Fibroblast of pulmonary artery (primary cell): ENCODE measurements around the gene KRT74.

Source experiments
- DNase-seq: peaks from one replicate; pipeline ENCODE4 v3.0.0-alpha.2; 2010; ENCODE audit warnings: low read depth
- H3K4me3 ChIP-seq: replicated peaks from 2 replicates; pipeline ENCODE4 v1.5.1; 2011; ENCODE audit warnings: low read depth, mild to moderate bottlenecking, control low read depth, low read length, moderate library complexity
- CTCF ChIP-seq: IDR thresholded peaks from 2 replicates; pipeline ENCODE4 v1.5.1; 2011; ENCODE audit warnings: mild to moderate bottlenecking, control low read depth, low read length, inconsistent platforms; ENCODE audit errors: missing control alignments

The KRT74 gene

DNA sequence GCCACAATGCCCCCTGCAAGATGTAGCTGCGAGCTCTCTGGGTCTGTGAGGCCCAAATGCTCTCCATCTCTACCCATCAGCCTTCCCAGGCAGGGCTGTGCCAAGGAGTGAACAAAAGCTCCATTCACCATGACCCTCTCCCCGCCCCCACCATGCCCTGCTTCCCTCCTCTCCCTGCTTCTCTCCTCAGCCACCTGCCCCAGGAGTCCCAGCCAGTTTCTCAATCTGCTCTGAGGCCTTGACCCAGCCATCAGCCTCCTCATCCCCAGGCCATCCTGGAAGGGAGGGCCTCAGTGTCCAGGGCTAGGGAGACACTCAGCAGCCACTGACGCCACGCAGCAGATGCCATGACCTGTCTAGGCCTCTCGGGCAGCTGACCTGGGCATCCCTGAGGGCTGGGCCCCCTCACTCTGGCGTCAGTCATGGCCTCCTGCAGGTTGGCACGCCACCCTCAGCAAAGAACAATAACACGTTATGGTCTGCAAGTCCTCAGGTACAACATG, 45.0 kb downstream of the KRT74 start:
- DNase-seq, result no peak
- no peak for TF ChIP-seq CTCF
- H3K4me3 ChIP-seq, result no peak overlapping the region

GRCh38 chr12:52527121-52527800, 46.4 kb downstream of the KRT74 start:
- no peak overlapping the region for H3K4me3 ChIP-seq
- DNase-seq, result no peak
- TF ChIP-seq CTCF, result no peak

GRCh38 chr12:52526511-52526951, 47.1 kb downstream of the KRT74 start:
- no peak overlapping the region for H3K4me3 ChIP-seq
- TF ChIP-seq CTCF, result no peak
- DNase-seq, result no peak

GRCh38 chr12:52525661-52526499, 47.8 kb downstream of the KRT74 start:
- DNase-seq, result no peak
- no peak overlapping the region for H3K4me3 ChIP-seq
- no peak for TF ChIP-seq CTCF

GRCh38 chr12:52524898-52525591, 48.6 kb downstream of the KRT74 start:
- DNase-seq, result no peak
- no peak for TF ChIP-seq CTCF
- no peak overlapping the region for H3K4me3 ChIP-seq

DNA sequence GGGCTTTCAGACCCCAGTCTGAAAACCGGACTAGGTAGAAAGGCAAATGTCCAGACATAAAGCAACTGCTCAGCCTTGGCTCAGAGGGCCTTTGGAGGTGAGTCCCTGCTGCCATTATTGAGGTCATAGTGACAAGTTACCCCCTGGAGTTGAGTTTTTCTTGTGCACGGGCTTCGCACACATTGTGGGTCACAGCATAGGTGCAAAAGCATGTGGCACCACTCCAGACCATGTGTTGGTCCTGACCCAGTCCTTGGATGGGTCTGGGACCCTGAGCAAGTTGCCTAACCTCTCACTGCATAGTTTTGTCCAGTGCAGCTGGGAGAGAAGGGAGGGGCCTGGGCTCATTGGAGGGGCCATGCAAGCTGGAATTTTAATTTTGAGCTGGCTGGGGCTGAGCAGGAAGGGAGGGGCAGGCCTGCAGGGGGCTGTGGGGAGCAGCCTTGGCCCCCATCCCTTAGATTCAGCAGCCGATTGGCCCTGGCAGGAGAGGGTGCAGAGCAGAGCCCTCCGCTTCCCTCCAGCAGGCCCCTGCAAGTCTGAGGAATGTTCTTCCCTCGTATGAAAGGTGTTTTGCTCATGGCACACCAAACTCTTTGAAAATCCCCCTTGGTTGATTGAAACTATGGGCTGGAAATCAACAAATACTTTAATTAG, 49.3 kb downstream of the KRT74 start:
- no peak for DNase-seq
- no peak for TF ChIP-seq CTCF
- H3K4me3 ChIP-seq, result no peak overlapping the region
